Glutamatergic neuron (in vitro differentiated cells): ENCODE data around the gene F13A1. TPM values are rescaled to one million over a fixed set of nuclear protein-coding genes. Genes with fewer than 3 reads are reported as not detected.

ENCODE experiments used
- DNase-seq: peaks from one replicate; pipeline ENCODE4 v3.0.0; 2022
- H3K27ac Mint-ChIP-seq: one replicate; pipeline ENCODE4 v1.8.0; 2020; ENCODE audit warnings: mild to moderate bottlenecking, mixed read lengths, inconsistent platforms; ENCODE audit not compliant: unreplicated experiment
- H3K27me3 Mint-ChIP-seq: one replicate; pipeline ENCODE4 v1.8.0; 2020; ENCODE audit warnings: mild to moderate bottlenecking, moderate library complexity, mixed read lengths, inconsistent platforms; ENCODE audit not compliant: unreplicated experiment
- H3K36me3 Mint-ChIP-seq: one replicate; pipeline ENCODE4 v1.8.0; 2020; ENCODE audit warnings: mild to moderate bottlenecking, mixed read lengths, inconsistent platforms; ENCODE audit not compliant: unreplicated experiment
- H3K4me1 Mint-ChIP-seq: one replicate; pipeline ENCODE4 v1.8.0; 2020; ENCODE audit warnings: mild to moderate bottlenecking, low read depth, mixed read lengths, inconsistent platforms; ENCODE audit not compliant: unreplicated experiment
- H3K4me3 Mint-ChIP-seq: one replicate; pipeline ENCODE4 v1.8.0; 2020; ENCODE audit warnings: mild to moderate bottlenecking, mixed read lengths, inconsistent platforms; ENCODE audit not compliant: unreplicated experiment
- H3K9me3 Mint-ChIP-seq: one replicate; pipeline ENCODE4 v1.8.0; 2020; ENCODE audit warnings: mild to moderate bottlenecking, moderate library complexity, mixed read lengths, inconsistent platforms; ENCODE audit not compliant: unreplicated experiment
- total RNA-seq: library from RNA; stranded (reverse); fragmentation: NEBNext Ultra II Directional; extraction: Animal tissue kit (Norgen Biotek cat#: 25700); gene quantifications from one replicate; pipeline ENCODE4 v1.2.1, GENCODE V29; 2021; ENCODE audit not compliant: unreplicated experiment
- TF ChIP-seq, protein P1 (sequence below): fragments of 200-600 bp; sonication (generic); IDR thresholded peaks from one replicate; pipeline ENCODE4 v1.5.0; 2021; ENCODE audit not compliant: partially characterized antibody, unreplicated experiment

The F13A1 gene
- total RNA-seq, 1 donor from 2014 or later, result not detected

DNA sequence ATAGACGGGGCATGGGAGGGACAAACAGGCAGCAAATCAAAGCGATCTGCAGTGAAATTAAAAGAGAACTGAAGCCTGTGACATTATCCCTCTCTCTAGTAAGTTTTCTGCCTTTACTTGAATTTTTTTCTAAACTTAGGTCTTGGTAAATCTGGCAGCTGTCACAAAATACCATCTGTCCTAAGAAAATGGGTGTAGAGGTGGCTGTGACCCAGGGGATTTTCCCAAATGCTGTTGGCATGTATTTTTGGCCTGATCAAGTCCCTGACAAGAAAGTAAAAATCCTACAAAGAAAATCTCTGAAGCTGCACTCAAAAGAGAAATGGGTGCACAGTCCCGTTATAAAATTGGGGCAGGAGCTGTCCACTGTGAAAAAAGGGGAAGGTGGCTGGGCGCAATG lies 30.2 kb upstream of the F13A1 start:
- no peak for DNase-seq
- H3K4me1 Mint-ChIP-seq, result peaks cover 22% of the 10 kb centered on the region
- TF ChIP-seq, protein P1, sequence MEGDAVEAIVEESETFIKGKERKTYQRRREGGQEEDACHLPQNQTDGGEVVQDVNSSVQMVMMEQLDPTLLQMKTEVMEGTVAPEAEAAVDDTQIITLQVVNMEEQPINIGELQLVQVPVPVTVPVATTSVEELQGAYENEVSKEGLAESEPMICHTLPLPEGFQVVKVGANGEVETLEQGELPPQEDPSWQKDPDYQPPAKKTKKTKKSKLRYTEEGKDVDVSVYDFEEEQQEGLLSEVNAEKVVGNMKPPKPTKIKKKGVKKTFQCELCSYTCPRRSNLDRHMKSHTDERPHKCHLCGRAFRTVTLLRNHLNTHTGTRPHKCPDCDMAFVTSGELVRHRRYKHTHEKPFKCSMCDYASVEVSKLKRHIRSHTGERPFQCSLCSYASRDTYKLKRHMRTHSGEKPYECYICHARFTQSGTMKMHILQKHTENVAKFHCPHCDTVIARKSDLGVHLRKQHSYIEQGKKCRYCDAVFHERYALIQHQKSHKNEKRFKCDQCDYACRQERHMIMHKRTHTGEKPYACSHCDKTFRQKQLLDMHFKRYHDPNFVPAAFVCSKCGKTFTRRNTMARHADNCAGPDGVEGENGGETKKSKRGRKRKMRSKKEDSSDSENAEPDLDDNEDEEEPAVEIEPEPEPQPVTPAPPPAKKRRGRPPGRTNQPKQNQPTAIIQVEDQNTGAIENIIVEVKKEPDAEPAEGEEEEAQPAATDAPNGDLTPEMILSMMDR, result no peak
- H3K27ac Mint-ChIP-seq, result no peak overlapping the region
- no peaks in the 10 kb centered on the region for H3K9me3 Mint-ChIP-seq
- no peaks in the 10 kb centered on the region for H3K36me3 Mint-ChIP-seq
- peaks cover 1% of the 10 kb centered on the region for H3K27me3 Mint-ChIP-seq
- H3K4me3 Mint-ChIP-seq, result no peak overlapping the region

DNA sequence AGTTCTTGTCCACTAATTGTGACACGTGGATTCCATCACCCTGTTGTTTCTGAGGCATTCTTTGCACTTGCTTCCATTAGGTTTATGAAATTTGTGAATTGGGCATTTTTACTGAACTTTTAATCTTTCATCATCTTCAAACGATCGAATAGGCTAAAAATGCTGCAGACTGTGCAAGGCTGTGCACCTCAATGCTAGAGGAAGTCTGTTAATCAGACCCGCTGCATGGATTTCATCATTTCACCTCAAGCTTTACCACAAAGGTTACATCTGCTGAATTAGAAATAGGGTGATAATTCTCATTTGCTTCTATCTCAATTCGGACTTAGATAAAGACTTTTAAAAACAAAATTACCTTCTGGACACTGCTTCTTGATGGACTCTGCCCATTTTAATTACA lies 27.8 kb upstream of the F13A1 start:
- Mint-ChIP-seq H3K27ac (no peak overlapping the region), H3K4me3 (no peak overlapping the region), H3K9me3 (no peaks in the 10 kb centered on the region), H3K27me3 (peaks cover 1% of the 10 kb centered on the region), H3K36me3 (no peaks in the 10 kb centered on the region), H3K4me1 (peaks cover 22% of the 10 kb centered on the region)
- TF ChIP-seq, protein P1, result no peak
- no peak for DNase-seq

DNA sequence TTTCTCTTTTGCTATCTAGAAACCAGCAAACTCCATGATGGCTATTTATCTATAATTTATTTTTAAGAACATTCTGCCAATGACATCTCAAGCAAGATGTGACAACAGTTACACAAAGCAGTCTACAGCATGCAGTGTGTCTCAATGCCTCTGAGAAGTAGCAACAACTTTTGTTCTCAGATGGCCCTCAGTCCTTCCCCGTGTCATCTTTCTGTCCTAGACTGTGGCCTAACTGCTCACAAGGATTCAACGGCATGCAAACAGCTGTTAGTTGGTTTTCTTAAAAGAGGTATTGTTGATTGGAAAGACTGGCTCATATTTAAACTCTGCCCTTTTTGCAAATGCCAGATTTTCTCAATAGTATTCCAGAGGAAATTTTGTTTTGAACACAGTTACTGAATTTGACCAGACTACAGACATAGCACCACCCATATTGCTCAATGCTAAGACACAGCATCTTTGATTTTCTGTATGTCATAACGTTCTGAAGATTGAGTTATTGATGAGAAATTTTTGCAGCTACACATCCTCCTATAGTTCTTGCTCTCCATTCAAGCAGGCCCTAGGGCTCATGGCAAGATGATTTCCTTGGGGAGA lies 26.1 kb upstream of the F13A1 start:
- no peak for DNase-seq
- Mint-ChIP-seq H3K27me3 (no peaks in the 10 kb centered on the region), H3K27ac (no peak overlapping the region), H3K9me3 (peaks cover 2% of the 10 kb centered on the region), H3K36me3 (no peaks in the 10 kb centered on the region), H3K4me3 (no peak overlapping the region), H3K4me1 (peaks cover 17% of the 10 kb centered on the region)
- TF ChIP-seq, protein P1, result no peak

DNA sequence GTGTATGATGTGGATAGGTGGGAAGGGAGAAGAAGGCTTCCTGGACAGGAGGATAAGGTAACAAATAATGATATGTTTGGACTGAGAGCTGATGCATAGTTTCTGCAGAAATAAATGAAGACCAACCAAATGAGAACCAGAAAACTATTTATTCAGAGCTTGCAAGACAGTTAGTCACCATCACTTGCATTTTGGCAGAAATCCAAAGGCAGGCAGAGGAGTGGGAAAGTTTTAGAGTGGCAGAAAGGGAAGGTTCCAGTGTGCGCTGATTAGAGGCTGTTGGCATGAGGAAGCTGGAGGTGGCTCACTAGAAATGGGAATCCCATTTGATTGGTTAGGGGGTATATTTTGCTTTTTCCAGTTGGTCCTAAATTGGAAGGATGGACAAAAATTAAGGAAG lies 13.0 kb upstream of the F13A1 start:
- peaks cover 3% of the 10 kb centered on the region for H3K27me3 Mint-ChIP-seq
- no peaks in the 10 kb centered on the region for H3K36me3 Mint-ChIP-seq
- TF ChIP-seq, protein P1, result no peak
- DNase-seq, result no peak
- peaks cover 4% of the 10 kb centered on the region for H3K9me3 Mint-ChIP-seq
- no peak overlapping the region for H3K27ac Mint-ChIP-seq
- H3K4me1 Mint-ChIP-seq, result peaks cover 28% of the 10 kb centered on the region
- no peak overlapping the region for H3K4me3 Mint-ChIP-seq

DNA sequence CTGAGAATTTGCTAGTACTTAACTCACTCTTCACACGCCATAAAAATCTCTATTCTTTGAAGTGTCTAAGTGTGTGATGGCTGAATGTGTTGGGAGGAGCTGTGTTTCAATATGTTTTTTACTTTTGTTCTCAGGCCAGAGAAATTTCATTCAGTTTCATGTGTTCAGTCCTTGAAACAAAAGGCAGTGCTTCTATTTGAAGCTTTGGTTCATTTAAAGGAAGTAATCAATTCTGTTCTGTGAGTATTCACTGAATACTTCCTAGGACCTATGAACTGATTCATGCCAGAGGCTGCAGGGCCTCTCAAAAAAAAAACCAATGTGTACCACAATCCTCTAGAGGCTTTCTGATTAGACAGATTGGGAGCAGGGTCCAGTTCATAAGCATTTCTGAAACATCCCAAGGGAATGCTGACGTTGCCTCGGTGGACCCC lies 12.4 kb upstream of the F13A1 start:
- Mint-ChIP-seq H3K4me1 (peaks cover 28% of the 10 kb centered on the region), H3K36me3 (no peaks in the 10 kb centered on the region), H3K27me3 (peaks cover 3% of the 10 kb centered on the region), H3K9me3 (peaks cover 4% of the 10 kb centered on the region), H3K27ac (no peak overlapping the region), H3K4me3 (no peak overlapping the region)
- TF ChIP-seq, protein P1, result no peak
- DNase-seq, result no peak
